ENCODE results near the gene TDRKH. TPM values are rescaled to one million over a fixed set of nuclear protein-coding genes. Genes with fewer than 3 reads are reported as not detected.

Gene TDRKH
- total and polyA plus RNA-seq, 2 donors (not counting 1 experiment from before 2014, with no cell fraction given): 1.8 to 5.6 TPM

DNA sequence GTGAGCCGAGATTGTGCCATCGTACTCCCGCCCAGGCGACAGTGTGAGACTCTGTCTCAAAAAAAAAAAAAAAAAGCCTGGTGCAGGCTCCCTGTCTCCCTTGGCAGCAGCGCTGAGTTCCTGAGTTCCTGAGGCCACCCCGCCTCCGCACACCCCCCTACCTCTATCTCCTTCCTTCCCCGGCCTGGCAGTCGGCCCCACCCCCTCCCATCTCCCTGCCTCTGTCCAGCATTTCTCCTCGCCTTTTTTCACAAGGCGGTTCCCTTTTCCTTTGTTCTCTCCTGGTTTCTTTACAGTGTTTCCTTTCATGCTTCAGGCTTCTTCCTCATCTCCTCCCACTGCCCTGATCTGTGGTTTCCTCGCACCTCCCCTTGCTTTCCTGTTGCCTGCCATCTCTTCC lies 38.6 kb upstream of the TDRKH start:
- Histone ChIP-seq H3K9ac (ENCODE audit: insufficient read depth, low read length) (no peak overlapping the region), H3K27ac (ENCODE audit: insufficient read depth, low read length) (no peak overlapping the region), H3K79me2 (ENCODE audit: control insufficient read depth, insufficient read depth, low read length) (no peaks in the 10 kb centered on the region), H3K4me1 (ENCODE audit: control insufficient read depth, extremely low read depth, insufficient read depth, low read length) (no peaks in the 10 kb centered on the region), H3K36me3 (ENCODE audit: control insufficient read depth, insufficient read depth, low read length) (no peaks in the 10 kb centered on the region), H3K9me3 (ENCODE audit: control insufficient read depth, insufficient read depth, low read depth, low read length) (no peaks in the 10 kb centered on the region), H4K20me1 (ENCODE audit: control insufficient read depth, extremely low read depth, insufficient read depth, low read length) (no peaks in the 10 kb centered on the region), H3K4me2 (ENCODE audit: extremely low read depth, insufficient read depth, low read length) (no peak overlapping the region), H3K27me3 (ENCODE audit: control insufficient read depth, insufficient read depth, low read length) (peaks cover 12% of the 10 kb centered on the region), H2AFZ (ENCODE audit: low read length) (no peak overlapping the region), H3K4me3 (replicated peaks in 1 of 4; ENCODE audit: control extremely low read depth in 1 of 4, insufficient read depth in 1 of 4, low read depth in 3 of 4, low read length in 4 of 4) (no peak overlapping the region)
- DNase-seq (ENCODE audit: low read depth in 2 of 2): peak in 1 of 2 donors; percentile 47
- TF ChIP-seq EZH2 (IDR thresholded peaks at IDR 0.05; ENCODE audit: low read length, missing control alignments): no peak
- TF ChIP-seq, protein P1, sequence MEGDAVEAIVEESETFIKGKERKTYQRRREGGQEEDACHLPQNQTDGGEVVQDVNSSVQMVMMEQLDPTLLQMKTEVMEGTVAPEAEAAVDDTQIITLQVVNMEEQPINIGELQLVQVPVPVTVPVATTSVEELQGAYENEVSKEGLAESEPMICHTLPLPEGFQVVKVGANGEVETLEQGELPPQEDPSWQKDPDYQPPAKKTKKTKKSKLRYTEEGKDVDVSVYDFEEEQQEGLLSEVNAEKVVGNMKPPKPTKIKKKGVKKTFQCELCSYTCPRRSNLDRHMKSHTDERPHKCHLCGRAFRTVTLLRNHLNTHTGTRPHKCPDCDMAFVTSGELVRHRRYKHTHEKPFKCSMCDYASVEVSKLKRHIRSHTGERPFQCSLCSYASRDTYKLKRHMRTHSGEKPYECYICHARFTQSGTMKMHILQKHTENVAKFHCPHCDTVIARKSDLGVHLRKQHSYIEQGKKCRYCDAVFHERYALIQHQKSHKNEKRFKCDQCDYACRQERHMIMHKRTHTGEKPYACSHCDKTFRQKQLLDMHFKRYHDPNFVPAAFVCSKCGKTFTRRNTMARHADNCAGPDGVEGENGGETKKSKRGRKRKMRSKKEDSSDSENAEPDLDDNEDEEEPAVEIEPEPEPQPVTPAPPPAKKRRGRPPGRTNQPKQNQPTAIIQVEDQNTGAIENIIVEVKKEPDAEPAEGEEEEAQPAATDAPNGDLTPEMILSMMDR (conservative IDR thresholded peaks at IDR 0.05 in 1 of 2, IDR thresholded peaks at IDR 0.05 in 1 of 2; ENCODE audit: low read depth in 1 of 2, low read length in 2 of 2): no peak

DNA sequence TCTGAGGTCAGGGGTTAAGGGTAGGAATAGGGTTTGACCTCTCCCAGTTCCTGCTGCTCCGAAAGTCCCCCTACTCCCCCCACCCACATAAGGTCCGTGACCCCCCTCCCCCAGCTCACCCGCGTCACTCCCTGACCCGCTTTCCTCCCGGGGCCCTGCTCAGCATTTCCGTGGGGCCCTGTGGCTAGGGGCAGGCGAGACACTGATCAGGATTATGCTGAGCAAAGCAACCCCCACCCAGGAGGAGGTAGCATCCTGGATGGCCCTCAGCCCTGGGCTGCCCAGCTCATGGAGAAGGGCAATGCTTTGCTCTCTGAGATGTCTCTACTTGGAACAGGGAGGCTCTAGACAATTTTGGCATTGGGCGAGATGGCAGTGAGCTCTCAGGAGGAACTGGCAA lies 37.6 kb upstream of the TDRKH start:
- no peak overlapping the region for H3K9ac ChIP-seq (ENCODE audit: insufficient read depth, low read length)
- TF ChIP-seq EZH2 (IDR thresholded peaks at IDR 0.05; ENCODE audit: low read length, missing control alignments): no peak
- no peak for DNase-seq (ENCODE audit: low read depth in 2 of 2)
- no peaks in the 10 kb centered on the region for H3K4me1 ChIP-seq (ENCODE audit: control insufficient read depth, extremely low read depth, insufficient read depth, low read length)
- H3K27ac ChIP-seq (ENCODE audit: insufficient read depth, low read length): no peak overlapping the region
- no peaks in the 10 kb centered on the region for H3K9me3 ChIP-seq (ENCODE audit: control insufficient read depth, insufficient read depth, low read depth, low read length)
- H3K4me3 ChIP-seq (replicated peaks in 1 of 4; ENCODE audit: control extremely low read depth in 1 of 4, insufficient read depth in 1 of 4, low read depth in 3 of 4, low read length in 4 of 4): no peak overlapping the region
- no peak overlapping the region for H3K4me2 ChIP-seq (ENCODE audit: extremely low read depth, insufficient read depth, low read length)
- no peaks in the 10 kb centered on the region for H3K79me2 ChIP-seq (ENCODE audit: control insufficient read depth, insufficient read depth, low read length)
- H2AFZ ChIP-seq (ENCODE audit: low read length): no peak overlapping the region
- no peaks in the 10 kb centered on the region for H4K20me1 ChIP-seq (ENCODE audit: control insufficient read depth, extremely low read depth, insufficient read depth, low read length)
- no peaks in the 10 kb centered on the region for H3K36me3 ChIP-seq (ENCODE audit: control insufficient read depth, insufficient read depth, low read length)
- peaks cover 18% of the 10 kb centered on the region for H3K27me3 ChIP-seq (ENCODE audit: control insufficient read depth, insufficient read depth, low read length)

DNA sequence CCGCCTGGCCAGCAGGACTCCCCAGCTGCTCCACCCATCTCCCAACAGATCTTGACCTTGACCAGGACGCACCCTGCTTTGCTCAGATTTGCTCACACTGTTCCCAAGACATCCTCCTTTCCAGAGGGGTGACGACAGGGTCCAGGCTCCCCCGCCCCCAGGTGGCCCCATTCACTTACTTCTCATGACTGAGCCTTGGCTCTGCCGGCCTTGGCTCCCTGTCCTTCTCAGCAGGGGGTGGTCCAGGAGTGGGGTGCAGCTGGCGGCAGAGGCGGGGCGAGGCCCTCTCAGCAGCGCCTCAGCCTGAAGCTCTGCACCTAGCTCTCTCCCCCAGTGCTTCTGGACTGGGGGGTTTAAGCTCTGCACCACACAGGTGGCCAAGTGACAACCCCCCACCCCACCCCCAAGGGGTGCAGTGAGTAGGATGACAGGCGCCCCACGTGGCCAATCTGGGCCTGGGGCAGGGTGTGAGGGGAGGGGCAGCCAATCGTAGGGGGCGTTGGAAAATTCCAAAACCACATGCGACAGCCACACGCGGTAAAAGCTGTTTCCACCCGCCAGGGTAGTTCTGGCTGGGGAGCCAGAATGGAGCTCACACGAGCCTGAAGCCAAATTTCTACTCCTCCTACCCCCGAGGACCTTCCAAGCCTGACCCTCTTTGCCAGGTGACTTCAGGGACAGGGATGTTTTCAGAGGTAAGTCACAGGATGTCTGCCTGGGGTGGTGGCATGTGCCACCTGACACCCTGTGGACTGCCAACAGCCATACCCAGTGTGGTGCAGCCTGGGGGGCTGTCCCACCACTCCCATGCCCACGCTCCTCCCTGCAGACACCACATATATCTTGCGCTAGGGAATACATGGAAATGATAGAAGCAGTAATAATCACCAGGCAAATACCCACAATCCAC lies 35.7 kb upstream of the TDRKH start:
- no peak for TF ChIP-seq EZH2 (IDR thresholded peaks at IDR 0.05; ENCODE audit: low read length, missing control alignments)
- TF ChIP-seq, protein P1 (conservative IDR thresholded peaks at IDR 0.05 in 1 of 2, IDR thresholded peaks at IDR 0.05 in 1 of 2; ENCODE audit: low read depth in 1 of 2, low read length in 2 of 2): no peak
- H3K79me2 ChIP-seq (ENCODE audit: control insufficient read depth, insufficient read depth, low read length): no peaks in the 10 kb centered on the region
- no peaks in the 10 kb centered on the region for H3K36me3 ChIP-seq (ENCODE audit: control insufficient read depth, insufficient read depth, low read length)
- H3K9me3 ChIP-seq (ENCODE audit: control insufficient read depth, insufficient read depth, low read depth, low read length): no peaks in the 10 kb centered on the region
- H3K9ac ChIP-seq (ENCODE audit: insufficient read depth, low read length): no peak overlapping the region
- no peak overlapping the region for H3K4me2 ChIP-seq (ENCODE audit: extremely low read depth, insufficient read depth, low read length)
- H3K4me1 ChIP-seq (ENCODE audit: control insufficient read depth, extremely low read depth, insufficient read depth, low read length): no peaks in the 10 kb centered on the region
- no peak overlapping the region for H3K4me3 ChIP-seq (replicated peaks in 1 of 4; ENCODE audit: control extremely low read depth in 1 of 4, insufficient read depth in 1 of 4, low read depth in 3 of 4, low read length in 4 of 4)
- DNase-seq (ENCODE audit: low read depth in 2 of 2): no peak
- H2AFZ ChIP-seq (ENCODE audit: low read length): no peak overlapping the region
- H3K27ac ChIP-seq (ENCODE audit: insufficient read depth, low read length): no peak overlapping the region
- peaks cover 18% of the 10 kb centered on the region for H3K27me3 ChIP-seq (ENCODE audit: control insufficient read depth, insufficient read depth, low read length)
- H4K20me1 ChIP-seq (ENCODE audit: control insufficient read depth, extremely low read depth, insufficient read depth, low read length): no peaks in the 10 kb centered on the region
